ENCODE measurements around the gene SNRPD3. TPM values are rescaled to one million over a fixed set of nuclear protein-coding genes. Genes with fewer than 3 reads are reported as not detected.

SNRPD3 gene
- total and polyA plus RNA-seq, 9 of the 15 experiments (the other 6 are each of a cell fraction or from before 2014, with no cell fraction given), result 131 to 366 (median 274) TPM

DNA sequence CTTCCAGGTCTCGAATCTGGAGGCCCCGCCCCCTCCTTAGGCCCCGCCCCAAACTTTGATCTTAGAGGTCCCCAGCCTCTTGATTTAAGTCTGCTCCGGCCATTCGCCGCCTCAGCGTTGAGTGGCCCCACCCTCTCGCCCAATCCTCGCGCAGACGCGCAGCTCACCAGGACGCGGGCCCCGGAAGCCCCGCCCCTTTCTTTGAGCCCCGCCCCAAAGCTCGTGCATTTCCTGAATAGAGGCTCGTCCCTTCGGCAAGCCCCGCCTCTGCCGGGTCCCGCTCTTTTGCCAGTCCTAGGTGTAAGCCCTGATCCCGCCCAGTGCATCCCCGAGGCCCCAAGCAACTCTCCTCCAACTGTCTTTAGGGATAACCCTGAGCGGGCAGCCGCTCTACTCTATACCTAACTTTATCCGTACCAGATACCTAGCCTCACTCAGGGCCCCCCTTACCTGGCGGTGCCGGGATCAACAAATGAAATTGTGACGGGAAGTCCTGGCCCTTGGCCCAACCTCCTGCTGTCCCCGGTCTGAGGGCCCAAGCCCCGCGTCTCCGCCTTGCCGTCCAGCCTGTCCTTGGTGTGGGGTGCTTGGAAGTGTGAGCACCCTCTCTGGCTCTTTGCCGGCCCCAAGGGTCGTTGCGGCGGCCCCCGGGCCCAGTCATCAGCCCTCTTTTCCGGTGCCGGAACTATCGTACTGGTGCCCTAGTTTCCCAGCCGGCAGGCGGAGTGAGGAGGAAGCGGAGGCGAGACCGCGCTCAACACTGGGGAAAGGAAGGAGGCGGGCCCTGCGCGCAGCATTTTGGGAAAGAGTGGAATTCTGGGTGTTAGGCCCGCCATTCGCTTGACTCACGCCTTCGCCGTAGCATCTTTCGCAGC lies at the start of gene SNRPD3 (continued):
- TF ChIP-seq, protein P1, sequence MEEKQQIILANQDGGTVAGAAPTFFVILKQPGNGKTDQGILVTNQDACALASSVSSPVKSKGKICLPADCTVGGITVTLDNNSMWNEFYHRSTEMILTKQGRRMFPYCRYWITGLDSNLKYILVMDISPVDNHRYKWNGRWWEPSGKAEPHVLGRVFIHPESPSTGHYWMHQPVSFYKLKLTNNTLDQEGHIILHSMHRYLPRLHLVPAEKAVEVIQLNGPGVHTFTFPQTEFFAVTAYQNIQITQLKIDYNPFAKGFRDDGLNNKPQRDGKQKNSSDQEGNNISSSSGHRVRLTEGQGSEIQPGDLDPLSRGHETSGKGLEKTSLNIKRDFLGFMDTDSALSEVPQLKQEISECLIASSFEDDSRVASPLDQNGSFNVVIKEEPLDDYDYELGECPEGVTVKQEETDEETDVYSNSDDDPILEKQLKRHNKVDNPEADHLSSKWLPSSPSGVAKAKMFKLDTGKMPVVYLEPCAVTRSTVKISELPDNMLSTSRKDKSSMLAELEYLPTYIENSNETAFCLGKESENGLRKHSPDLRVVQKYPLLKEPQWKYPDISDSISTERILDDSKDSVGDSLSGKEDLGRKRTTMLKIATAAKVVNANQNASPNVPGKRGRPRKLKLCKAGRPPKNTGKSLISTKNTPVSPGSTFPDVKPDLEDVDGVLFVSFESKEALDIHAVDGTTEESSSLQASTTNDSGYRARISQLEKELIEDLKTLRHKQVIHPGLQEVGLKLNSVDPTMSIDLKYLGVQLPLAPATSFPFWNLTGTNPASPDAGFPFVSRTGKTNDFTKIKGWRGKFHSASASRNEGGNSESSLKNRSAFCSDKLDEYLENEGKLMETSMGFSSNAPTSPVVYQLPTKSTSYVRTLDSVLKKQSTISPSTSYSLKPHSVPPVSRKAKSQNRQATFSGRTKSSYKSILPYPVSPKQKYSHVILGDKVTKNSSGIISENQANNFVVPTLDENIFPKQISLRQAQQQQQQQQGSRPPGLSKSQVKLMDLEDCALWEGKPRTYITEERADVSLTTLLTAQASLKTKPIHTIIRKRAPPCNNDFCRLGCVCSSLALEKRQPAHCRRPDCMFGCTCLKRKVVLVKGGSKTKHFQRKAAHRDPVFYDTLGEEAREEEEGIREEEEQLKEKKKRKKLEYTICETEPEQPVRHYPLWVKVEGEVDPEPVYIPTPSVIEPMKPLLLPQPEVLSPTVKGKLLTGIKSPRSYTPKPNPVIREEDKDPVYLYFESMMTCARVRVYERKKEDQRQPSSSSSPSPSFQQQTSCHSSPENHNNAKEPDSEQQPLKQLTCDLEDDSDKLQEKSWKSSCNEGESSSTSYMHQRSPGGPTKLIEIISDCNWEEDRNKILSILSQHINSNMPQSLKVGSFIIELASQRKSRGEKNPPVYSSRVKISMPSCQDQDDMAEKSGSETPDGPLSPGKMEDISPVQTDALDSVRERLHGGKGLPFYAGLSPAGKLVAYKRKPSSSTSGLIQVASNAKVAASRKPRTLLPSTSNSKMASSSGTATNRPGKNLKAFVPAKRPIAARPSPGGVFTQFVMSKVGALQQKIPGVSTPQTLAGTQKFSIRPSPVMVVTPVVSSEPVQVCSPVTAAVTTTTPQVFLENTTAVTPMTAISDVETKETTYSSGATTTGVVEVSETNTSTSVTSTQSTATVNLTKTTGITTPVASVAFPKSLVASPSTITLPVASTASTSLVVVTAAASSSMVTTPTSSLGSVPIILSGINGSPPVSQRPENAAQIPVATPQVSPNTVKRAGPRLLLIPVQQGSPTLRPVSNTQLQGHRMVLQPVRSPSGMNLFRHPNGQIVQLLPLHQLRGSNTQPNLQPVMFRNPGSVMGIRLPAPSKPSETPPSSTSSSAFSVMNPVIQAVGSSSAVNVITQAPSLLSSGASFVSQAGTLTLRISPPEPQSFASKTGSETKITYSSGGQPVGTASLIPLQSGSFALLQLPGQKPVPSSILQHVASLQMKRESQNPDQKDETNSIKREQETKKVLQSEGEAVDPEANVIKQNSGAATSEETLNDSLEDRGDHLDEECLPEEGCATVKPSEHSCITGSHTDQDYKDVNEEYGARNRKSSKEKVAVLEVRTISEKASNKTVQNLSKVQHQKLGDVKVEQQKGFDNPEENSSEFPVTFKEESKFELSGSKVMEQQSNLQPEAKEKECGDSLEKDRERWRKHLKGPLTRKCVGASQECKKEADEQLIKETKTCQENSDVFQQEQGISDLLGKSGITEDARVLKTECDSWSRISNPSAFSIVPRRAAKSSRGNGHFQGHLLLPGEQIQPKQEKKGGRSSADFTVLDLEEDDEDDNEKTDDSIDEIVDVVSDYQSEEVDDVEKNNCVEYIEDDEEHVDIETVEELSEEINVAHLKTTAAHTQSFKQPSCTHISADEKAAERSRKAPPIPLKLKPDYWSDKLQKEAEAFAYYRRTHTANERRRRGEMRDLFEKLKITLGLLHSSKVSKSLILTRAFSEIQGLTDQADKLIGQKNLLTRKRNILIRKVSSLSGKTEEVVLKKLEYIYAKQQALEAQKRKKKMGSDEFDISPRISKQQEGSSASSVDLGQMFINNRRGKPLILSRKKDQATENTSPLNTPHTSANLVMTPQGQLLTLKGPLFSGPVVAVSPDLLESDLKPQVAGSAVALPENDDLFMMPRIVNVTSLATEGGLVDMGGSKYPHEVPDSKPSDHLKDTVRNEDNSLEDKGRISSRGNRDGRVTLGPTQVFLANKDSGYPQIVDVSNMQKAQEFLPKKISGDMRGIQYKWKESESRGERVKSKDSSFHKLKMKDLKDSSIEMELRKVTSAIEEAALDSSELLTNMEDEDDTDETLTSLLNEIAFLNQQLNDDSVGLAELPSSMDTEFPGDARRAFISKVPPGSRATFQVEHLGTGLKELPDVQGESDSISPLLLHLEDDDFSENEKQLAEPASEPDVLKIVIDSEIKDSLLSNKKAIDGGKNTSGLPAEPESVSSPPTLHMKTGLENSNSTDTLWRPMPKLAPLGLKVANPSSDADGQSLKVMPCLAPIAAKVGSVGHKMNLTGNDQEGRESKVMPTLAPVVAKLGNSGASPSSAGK (IDR thresholded peaks at IDR 0.05), result peak; percentile 41; the same call in 1 of the 2 replicates
- TF ChIP-seq CBX8 (IDR thresholded peaks at IDR 0.05; ENCODE audit: borderline replicate concordance, extremely low read depth, low read depth, low read length, poor library complexity, severe bottlenecking) (no peak), ZNF830 (CRISPR knock-in tag; IDR thresholded peaks at IDR 0.05) (0 out of 2 replicates have a peak, but pooled peaks have one; percentile 26), GABPB1 (CRISPR knock-in tag; IDR thresholded peaks at IDR 0.05) (peak; percentile 96), RBM22 (IDR thresholded peaks at IDR 0.05; ENCODE audit: low read depth, low read length, poor library complexity, severe bottlenecking) (peak; percentile 70), CTBP1 (IDR thresholded peaks at IDR 0.05; ENCODE audit: borderline replicate concordance) (peak; percentile 67; the same call in 1 of the 2 replicates), ZBTB8A (IDR thresholded peaks at IDR 0.05; ENCODE audit: partially characterized antibody) (no peak), POLR2H (tag; IDR thresholded peaks at IDR 0.05; ENCODE audit: low read depth) (peak; percentile 76), RFX5 (IDR thresholded peaks at IDR 0.05; ENCODE audit: low read depth, low read length) (no peak), ZNF217 (CRISPR knock-in tag; IDR thresholded peaks at IDR 0.05) (no peak), ILK (tag; IDR thresholded peaks at IDR 0.05; ENCODE audit: borderline replicate concordance, low read depth) (no peak)
- TF ChIP-seq, protein P2, sequence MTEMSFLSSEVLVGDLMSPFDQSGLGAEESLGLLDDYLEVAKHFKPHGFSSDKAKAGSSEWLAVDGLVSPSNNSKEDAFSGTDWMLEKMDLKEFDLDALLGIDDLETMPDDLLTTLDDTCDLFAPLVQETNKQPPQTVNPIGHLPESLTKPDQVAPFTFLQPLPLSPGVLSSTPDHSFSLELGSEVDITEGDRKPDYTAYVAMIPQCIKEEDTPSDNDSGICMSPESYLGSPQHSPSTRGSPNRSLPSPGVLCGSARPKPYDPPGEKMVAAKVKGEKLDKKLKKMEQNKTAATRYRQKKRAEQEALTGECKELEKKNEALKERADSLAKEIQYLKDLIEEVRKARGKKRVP (CRISPR knock-in tag; IDR thresholded peaks at IDR 0.05), result no peak
